ENCODE data around the gene AGBL4. TPM values are rescaled to one million over a fixed set of nuclear protein-coding genes. Genes with fewer than 3 reads are reported as not detected.

AGBL4 gene
- total RNA-seq, 2 donors from 2014 or later: not detected

DNA sequence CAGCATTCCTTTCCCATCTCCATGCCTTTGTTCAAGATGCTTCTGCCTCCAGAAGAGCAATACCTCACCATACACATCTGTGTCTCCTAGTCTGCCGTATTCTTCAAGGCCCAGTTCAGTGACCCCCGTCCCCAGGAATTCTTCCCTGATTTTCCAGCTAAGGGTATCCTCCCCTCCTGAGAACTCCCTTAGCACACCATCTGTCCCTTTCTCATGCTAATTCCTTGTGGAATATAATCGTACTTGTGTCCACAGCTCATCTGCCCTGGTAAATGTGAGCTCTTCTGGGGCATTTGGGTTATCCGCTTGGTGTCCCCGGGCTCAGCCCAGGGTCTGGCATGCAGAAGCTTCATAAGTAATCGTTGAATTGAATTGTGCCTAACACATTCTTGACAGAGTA lies 1288.0 kb downstream of the AGBL4 start:
- Histone ChIP-seq H3K4me1 (ENCODE audit: control insufficient read depth in 1 of 2, low read depth in 2 of 2) (peaks cover 0 to 22% of the 10 kb centered on the region in 2 donors), H3K27ac (no peak overlapping the region), H3K27me3 (replicated peaks; ENCODE audit: insufficient read depth) (no peaks in the 10 kb centered on the region), H3K4me3 (no peak overlapping the region), H3K36me3 (peaks cover 16% of the 10 kb centered on the region), H3K9me3 (no peaks in the 10 kb centered on the region)
- no peak for ATAC-seq (ENCODE audit: insufficient number of reproducible peaks, low FRiP score, low read depth)
- no peak for DNase-seq (ENCODE audit: low spot score)
- TF ChIP-seq, protein P1, sequence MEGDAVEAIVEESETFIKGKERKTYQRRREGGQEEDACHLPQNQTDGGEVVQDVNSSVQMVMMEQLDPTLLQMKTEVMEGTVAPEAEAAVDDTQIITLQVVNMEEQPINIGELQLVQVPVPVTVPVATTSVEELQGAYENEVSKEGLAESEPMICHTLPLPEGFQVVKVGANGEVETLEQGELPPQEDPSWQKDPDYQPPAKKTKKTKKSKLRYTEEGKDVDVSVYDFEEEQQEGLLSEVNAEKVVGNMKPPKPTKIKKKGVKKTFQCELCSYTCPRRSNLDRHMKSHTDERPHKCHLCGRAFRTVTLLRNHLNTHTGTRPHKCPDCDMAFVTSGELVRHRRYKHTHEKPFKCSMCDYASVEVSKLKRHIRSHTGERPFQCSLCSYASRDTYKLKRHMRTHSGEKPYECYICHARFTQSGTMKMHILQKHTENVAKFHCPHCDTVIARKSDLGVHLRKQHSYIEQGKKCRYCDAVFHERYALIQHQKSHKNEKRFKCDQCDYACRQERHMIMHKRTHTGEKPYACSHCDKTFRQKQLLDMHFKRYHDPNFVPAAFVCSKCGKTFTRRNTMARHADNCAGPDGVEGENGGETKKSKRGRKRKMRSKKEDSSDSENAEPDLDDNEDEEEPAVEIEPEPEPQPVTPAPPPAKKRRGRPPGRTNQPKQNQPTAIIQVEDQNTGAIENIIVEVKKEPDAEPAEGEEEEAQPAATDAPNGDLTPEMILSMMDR (IDR thresholded peaks at IDR 0.05): no peak

- H3K27me3 ChIP-seq (replicated peaks; ENCODE audit: insufficient read depth): no peaks in the 10 kb centered on the region
- H3K4me3 ChIP-seq: no peak overlapping the region
- TF ChIP-seq, protein P1 (IDR thresholded peaks at IDR 0.05): no peak
- peaks cover 16% of the 10 kb centered on the region for H3K36me3 ChIP-seq
- no peak for DNase-seq (ENCODE audit: low spot score)
- ATAC-seq (ENCODE audit: insufficient number of reproducible peaks, low FRiP score, low read depth): no peak
- H3K27ac ChIP-seq: no peak overlapping the region
- H3K4me1 ChIP-seq (ENCODE audit: control insufficient read depth in 1 of 2, low read depth in 2 of 2): no peaks in the 10 kb centered on the region
- no peaks in the 10 kb centered on the region for H3K9me3 ChIP-seq
Measured at GRCh38 chr1:48730164-48730910, 1293.4 kb downstream of the AGBL4 start.

DNA sequence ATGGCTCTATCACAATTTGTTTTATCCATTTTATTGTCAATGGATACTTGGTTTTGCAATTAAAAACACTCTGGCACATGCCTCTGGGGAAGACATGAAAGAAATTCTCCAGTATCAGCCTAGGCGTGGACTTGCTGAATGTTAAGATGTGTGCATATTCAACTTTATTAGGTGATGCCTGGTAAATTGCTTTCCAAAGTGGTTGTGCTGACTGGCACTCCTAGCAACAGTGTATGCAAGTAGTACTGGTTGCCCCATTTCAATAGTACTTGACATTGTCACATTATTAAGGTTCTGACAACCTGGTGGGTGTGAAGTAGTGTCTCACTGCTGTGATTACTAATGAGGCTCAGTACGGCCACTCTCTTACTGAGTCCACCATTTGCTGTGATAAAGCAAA lies 1295.2 kb downstream of the AGBL4 start:
- H3K9me3 ChIP-seq: no peaks in the 10 kb centered on the region
- H3K4me1 ChIP-seq (ENCODE audit: control insufficient read depth in 1 of 2, low read depth in 2 of 2): no peaks in the 10 kb centered on the region
- TF ChIP-seq, protein P1 (IDR thresholded peaks at IDR 0.05): no peak
- ATAC-seq (ENCODE audit: insufficient number of reproducible peaks, low FRiP score, low read depth) (no peak), DNase-seq (ENCODE audit: low spot score) (no peak)
- H3K36me3 ChIP-seq: peaks cover 8% of the 10 kb centered on the region
- H3K4me3 ChIP-seq: no peak overlapping the region
- H3K27ac ChIP-seq: no peak overlapping the region
- H3K27me3 ChIP-seq (replicated peaks; ENCODE audit: insufficient read depth): no peaks in the 10 kb centered on the region

GRCh38 chr1:48726557-48727215 lies 1297.1 kb downstream of the AGBL4 start:
- TF ChIP-seq, protein P1 (IDR thresholded peaks at IDR 0.05): no peak
- no peaks in the 10 kb centered on the region for H3K27me3 ChIP-seq (replicated peaks; ENCODE audit: insufficient read depth)
- H3K4me3 ChIP-seq: no peak overlapping the region
- DNase-seq (ENCODE audit: low spot score) (no peak), ATAC-seq (ENCODE audit: insufficient number of reproducible peaks, low FRiP score, low read depth) (no peak)
- peaks cover 8% of the 10 kb centered on the region for H3K36me3 ChIP-seq
- no peaks in the 10 kb centered on the region for H3K4me1 ChIP-seq (ENCODE audit: control insufficient read depth in 1 of 2, low read depth in 2 of 2)
- H3K9me3 ChIP-seq: no peaks in the 10 kb centered on the region
- H3K27ac ChIP-seq: no peak overlapping the region

GRCh38 chr1:48726139-48726538 lies 1297.6 kb downstream of the AGBL4 start:
- H3K27ac ChIP-seq: no peak overlapping the region
- no peaks in the 10 kb centered on the region for H3K9me3 ChIP-seq
- no peaks in the 10 kb centered on the region for H3K27me3 ChIP-seq (replicated peaks; ENCODE audit: insufficient read depth)
- DNase-seq (ENCODE audit: low spot score) (no peak), ATAC-seq (ENCODE audit: insufficient number of reproducible peaks, low FRiP score, low read depth) (no peak)
- H3K4me1 ChIP-seq (ENCODE audit: control insufficient read depth in 1 of 2, low read depth in 2 of 2): no peaks in the 10 kb centered on the region
- TF ChIP-seq, protein P1 (IDR thresholded peaks at IDR 0.05): no peak
- no peak overlapping the region for H3K4me3 ChIP-seq
- H3K36me3 ChIP-seq: peaks cover 8% of the 10 kb centered on the region
